ENCODE results near the gene RCOR2. TPM values are rescaled to one million over a fixed set of nuclear protein-coding genes. Genes with fewer than 3 reads are reported as not detected.

RCOR2 gene
- total RNA-seq, 1 experiment from 2014 or later = not detected

DNA sequence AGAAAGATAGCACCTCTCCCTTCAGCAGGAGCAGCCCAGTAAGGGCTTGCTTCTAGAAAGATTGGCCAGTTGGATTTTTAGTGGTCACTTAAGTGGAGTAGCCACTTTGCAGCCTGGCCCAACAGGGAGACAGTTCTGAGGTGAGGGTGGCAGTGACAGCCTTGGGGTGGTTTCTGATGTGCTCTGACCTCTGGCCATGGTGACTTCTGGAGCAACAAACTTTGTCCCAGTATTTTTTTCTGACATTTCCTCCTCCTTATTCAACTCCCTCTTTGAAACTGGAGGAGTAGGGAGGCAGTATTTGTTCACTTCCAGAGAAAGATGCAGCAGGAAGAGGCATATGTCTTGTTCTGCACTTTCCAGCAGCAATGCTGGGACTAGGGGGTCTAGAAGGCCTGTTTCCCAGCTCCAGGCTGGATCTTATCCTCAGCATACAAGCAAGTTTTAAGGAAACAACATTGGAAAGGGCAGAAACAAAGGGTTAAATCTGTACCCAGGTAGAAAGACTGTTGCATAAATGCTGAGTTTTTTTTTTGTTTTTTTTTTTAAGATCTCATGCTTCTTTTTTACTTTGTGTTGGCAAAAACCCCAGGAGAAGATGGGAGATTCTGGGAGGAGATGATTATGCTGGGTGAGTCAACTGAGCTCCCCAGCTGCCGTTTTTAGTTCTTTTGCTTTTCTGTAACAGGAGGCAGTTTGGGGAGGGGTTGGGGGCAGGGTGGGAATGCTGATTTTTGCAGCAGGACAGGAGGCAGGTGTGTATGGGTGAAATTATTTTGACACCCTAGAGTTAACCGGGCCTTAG, 37.2 kb downstream of the RCOR2 start:
- Mint-ChIP-seq H3K9me3 (ENCODE audit: unreplicated experiment) (no peaks in the 10 kb centered on the region), H3K27ac (ENCODE audit: low read depth, unreplicated experiment) (peak overlapping the region; percentile 81), H3K36me3 (ENCODE audit: insufficient read depth, unreplicated experiment) (peaks cover 12% of the 10 kb centered on the region), H3K4me3 (ENCODE audit: unreplicated experiment) (no peak overlapping the region), H3K4me1 (ENCODE audit: insufficient read depth, unreplicated experiment) (peaks cover 26% of the 10 kb centered on the region), H3K27me3 (ENCODE audit: insufficient read depth, unreplicated experiment) (no peaks in the 10 kb centered on the region)
- peak; percentile 61 for DNase-seq (ENCODE audit: unreplicated experiment)
- intact Hi-C loops (cut with micrococcal nuclease) = loop anchor here (10.0 kb wide), 1 partner anchor 55 kb away; the partner anchor contains the start of gene NAA40
- no TSS peak for BruUV-seq (replicated peaks)
- no peak for TF ChIP-seq CTCF (IDR thresholded peaks at IDR 0.05; ENCODE audit: unreplicated experiment)
- ChIA-PET CTCF (interaction anchor here (1.0 to 9.3 kb wide), 2 partner anchors 40 to 68 kb away, joined by 3 to 94 read pairs; partner anchors contain the start of gene MARK2), POLR2A (interaction anchor here (0.6 to 1.9 kb wide), 3 partner anchors 9 to 181 kb away, joined by 3 to 9 read pairs (median 5); no protein-coding TSS in a partner anchor)

- no peak for TF ChIP-seq CTCF (IDR thresholded peaks at IDR 0.05; ENCODE audit: unreplicated experiment)
- H3K27me3 Mint-ChIP-seq (ENCODE audit: insufficient read depth, unreplicated experiment) = no peaks in the 10 kb centered on the region
- no peak overlapping the region for H3K4me3 Mint-ChIP-seq (ENCODE audit: unreplicated experiment)
- H3K27ac Mint-ChIP-seq (ENCODE audit: low read depth, unreplicated experiment) = no peak overlapping the region
- BruUV-seq (replicated peaks) = no TSS peak
- intact Hi-C loops (cut with micrococcal nuclease) = no loop called here
- peaks cover 26% of the 10 kb centered on the region for H3K4me1 Mint-ChIP-seq (ENCODE audit: insufficient read depth, unreplicated experiment)
- CTCF ChIA-PET = interaction anchor here (0.5 to 9.3 kb wide), 6 partner anchors 14 to 223 kb away, joined by 3 to 94 read pairs (median 3); partner anchors contain the start of gene MARK2
- no peak for DNase-seq (ENCODE audit: unreplicated experiment)
- no peaks in the 10 kb centered on the region for H3K9me3 Mint-ChIP-seq (ENCODE audit: unreplicated experiment)
- peaks cover 7% of the 10 kb centered on the region for H3K36me3 Mint-ChIP-seq (ENCODE audit: insufficient read depth, unreplicated experiment)
- POLR2A ChIA-PET = interaction anchor here (1.2 to 1.8 kb wide), 3 partner anchors 11 to 39 kb away, joined by 4 to 7 read pairs (median 5); partner anchors contain the start of gene MARK2
Observed at GRCh38 chr11:63877658-63878241, 39.2 kb downstream of the RCOR2 start.

- H3K27me3 Mint-ChIP-seq (ENCODE audit: insufficient read depth, unreplicated experiment) = no peaks in the 10 kb centered on the region
- TF ChIP-seq CTCF (IDR thresholded peaks at IDR 0.05; ENCODE audit: unreplicated experiment) = no peak
- no peak overlapping the region for H3K27ac Mint-ChIP-seq (ENCODE audit: low read depth, unreplicated experiment)
- H3K36me3 Mint-ChIP-seq (ENCODE audit: insufficient read depth, unreplicated experiment) = peaks cover 7% of the 10 kb centered on the region
- no peak for DNase-seq (ENCODE audit: unreplicated experiment)
- H3K4me3 Mint-ChIP-seq (ENCODE audit: unreplicated experiment) = no peak overlapping the region
- ChIA-PET POLR2A (interaction anchor here (0.6 to 1.4 kb wide), 3 partner anchors 10 to 37 kb away, joined by 3 to 8 read pairs (median 5); no protein-coding TSS in a partner anchor), CTCF (interaction anchor here (0.6 to 9.3 kb wide), 7 partner anchors 10 to 195 kb away, joined by 3 to 94 read pairs (median 5); partner anchors contain the start of genes MARK2 and RTN3)
- no TSS peak for BruUV-seq (replicated peaks)
- no peaks in the 10 kb centered on the region for H3K9me3 Mint-ChIP-seq (ENCODE audit: unreplicated experiment)
- intact Hi-C loops (cut with micrococcal nuclease) = no loop called here
- peaks cover 34% of the 10 kb centered on the region for H3K4me1 Mint-ChIP-seq (ENCODE audit: insufficient read depth, unreplicated experiment)
Observed at GRCh38 chr11:63876616-63877015, 40.3 kb downstream of the RCOR2 start.
